Activated naive CD4-positive, alpha-beta T cell treated with anti-CD3 and anti-CD28 coated beads for 36 hours (primary cell): ENCODE data around the gene GABRG3. TPM values are rescaled to one million over a fixed set of nuclear protein-coding genes. Genes with fewer than 3 reads are reported as not detected.

ENCODE experiments used
- CTCF ChIA-PET: fragments of 350-600 bp; sonication (Branson Sonifier 250); formaldehyde crosslinking; loops from one replicate; lab custom pipeline; 2021; ENCODE audit warnings: antibody characterized with exemption; lab: Charles Lee
- DNase-seq: peaks from one replicate; pipeline ENCODE4 v3.0.0-alpha.2; 2020
- H3K27ac Mint-ChIP-seq: one replicate; pipeline ENCODE4 v1.8.0; 2021; ENCODE audit warnings: mild to moderate bottlenecking, mixed read lengths
- H3K27me3 Mint-ChIP-seq: one replicate; pipeline ENCODE4 v1.8.0; 2021; ENCODE audit warnings: low read depth, mixed read lengths
- H3K36me3 Mint-ChIP-seq: one replicate; pipeline ENCODE4 v1.8.0; 2021; ENCODE audit warnings: low read depth, mixed read lengths
- H3K4me1 Mint-ChIP-seq: one replicate; pipeline ENCODE4 v1.8.0; 2021; ENCODE audit warnings: low read depth, mixed read lengths
- H3K4me3 Mint-ChIP-seq: one replicate; pipeline ENCODE4 v1.8.0; 2021; ENCODE audit warnings: mild to moderate bottlenecking, moderate library complexity, mixed read lengths
- H3K9me3 Mint-ChIP-seq: one replicate; pipeline ENCODE4 v1.8.0; 2021; ENCODE audit warnings: mixed read lengths
- intact Hi-C: fragments of 100-400 bp; cut with micrococcal nuclease; formaldehyde crosslinking; loops from one replicate; pipeline ENCODE4 v1.15.1; 2023
- total RNA-seq, 2 experiments: library from RNA; stranded (reverse); gene quantifications; one replicate each; pipeline ENCODE4 v1.2.3, GENCODE V29; 2021

The GABRG3 gene
- total RNA-seq, 2 experiments from 2014 or later = not detected

DNA sequence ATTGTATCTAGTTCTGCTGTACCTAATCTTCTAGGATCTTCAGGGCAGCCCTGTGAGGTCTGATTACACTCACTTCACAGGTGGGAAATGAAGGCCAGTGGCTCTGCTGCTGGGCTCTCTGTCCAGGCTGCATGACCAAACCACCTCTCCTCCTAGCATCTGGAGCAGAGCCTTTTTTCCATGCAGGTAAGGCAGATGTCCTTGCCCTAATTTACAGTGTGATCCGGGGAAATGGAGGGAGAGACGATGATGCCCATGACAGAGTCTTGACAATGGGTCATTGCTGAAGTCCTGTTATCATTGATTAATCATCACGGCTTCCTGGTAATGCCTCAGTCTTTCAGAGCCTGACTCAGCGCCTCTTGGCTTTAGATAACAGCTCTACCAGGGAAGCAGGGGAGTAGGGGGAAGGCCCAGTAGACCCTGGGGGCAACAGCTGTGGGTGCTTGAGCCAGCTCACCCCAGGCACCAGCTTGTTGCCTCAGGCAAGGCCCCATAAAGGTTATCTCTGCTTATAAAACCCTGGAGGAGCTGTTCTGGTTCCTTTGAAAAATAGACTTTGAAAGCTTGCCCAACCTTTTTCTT is 153.4 kb downstream of the GABRG3 start:
- no peak overlapping the region for H3K4me3 Mint-ChIP-seq
- peaks cover 3% of the 10 kb centered on the region for H3K9me3 Mint-ChIP-seq
- H3K27me3 Mint-ChIP-seq = no peaks in the 10 kb centered on the region
- no peak overlapping the region for H3K27ac Mint-ChIP-seq
- CTCF ChIA-PET = no interaction called here
- H3K36me3 Mint-ChIP-seq = no peaks in the 10 kb centered on the region
- intact Hi-C loops = no loop called here
- no peak for DNase-seq
- H3K4me1 Mint-ChIP-seq = no peaks in the 10 kb centered on the region

DNA sequence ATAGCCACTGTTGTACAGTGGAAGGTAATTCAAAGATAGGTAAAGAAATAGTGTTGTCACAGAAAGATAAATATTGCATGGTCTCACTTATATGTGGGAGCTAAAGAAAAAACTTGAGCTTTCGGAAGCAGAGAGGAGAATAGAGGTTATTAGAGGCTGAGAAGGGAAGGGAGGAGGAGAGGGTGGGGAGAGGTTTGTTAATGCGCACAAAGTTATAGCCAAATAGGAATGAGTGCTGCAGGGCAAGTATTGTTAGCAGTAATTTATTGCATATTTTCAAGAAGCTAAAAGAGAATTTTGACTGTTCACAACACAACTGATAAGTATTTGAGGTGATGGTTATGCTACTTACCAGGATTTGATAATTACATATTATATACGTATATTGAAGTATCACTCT is 154.2 kb downstream of the GABRG3 start:
- intact Hi-C loops = no loop called here
- H3K36me3 Mint-ChIP-seq = no peaks in the 10 kb centered on the region
- H3K27me3 Mint-ChIP-seq = no peaks in the 10 kb centered on the region
- H3K4me3 Mint-ChIP-seq = no peak overlapping the region
- DNase-seq = no peak
- no peak overlapping the region for H3K27ac Mint-ChIP-seq
- CTCF ChIA-PET = no interaction called here
- H3K9me3 Mint-ChIP-seq = peaks cover 3% of the 10 kb centered on the region
- no peaks in the 10 kb centered on the region for H3K4me1 Mint-ChIP-seq

DNA sequence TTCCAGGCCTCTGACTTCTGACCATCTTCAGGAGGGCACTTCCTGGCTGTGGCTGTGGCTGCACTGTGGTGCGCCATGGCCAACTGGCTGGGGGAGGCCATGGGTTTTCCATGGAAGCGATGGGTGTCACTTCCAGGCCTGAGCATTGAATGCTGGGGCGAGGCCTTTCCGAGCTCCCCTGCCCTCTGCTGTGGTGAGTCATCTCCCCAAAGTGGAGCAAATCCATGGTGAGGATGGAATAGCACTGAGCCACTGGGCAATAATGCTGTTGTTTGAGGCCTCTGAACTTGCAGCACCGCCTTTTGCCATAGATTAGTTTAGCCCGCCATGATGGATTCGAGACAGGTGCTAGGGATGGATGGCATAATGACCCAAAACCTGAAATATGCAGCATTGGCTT is 155.5 kb downstream of the GABRG3 start:
- CTCF ChIA-PET = no interaction called here
- Mint-ChIP-seq H3K9me3 (peaks cover 3% of the 10 kb centered on the region), H3K27ac (no peak overlapping the region), H3K4me1 (no peaks in the 10 kb centered on the region), H3K36me3 (no peaks in the 10 kb centered on the region), H3K27me3 (no peaks in the 10 kb centered on the region), H3K4me3 (no peak overlapping the region)
- DNase-seq = no peak
- intact Hi-C loops = no loop called here

- Mint-ChIP-seq H3K4me1 (no peaks in the 10 kb centered on the region), H3K27ac (no peak overlapping the region), H3K9me3 (peaks cover 7% of the 10 kb centered on the region), H3K4me3 (no peak overlapping the region), H3K36me3 (no peaks in the 10 kb centered on the region), H3K27me3 (no peaks in the 10 kb centered on the region)
- CTCF ChIA-PET = no interaction called here
- intact Hi-C loops = no loop called here
- no peak for DNase-seq
These were observed 157.0 kb downstream of the GABRG3 start for GRCh38 chr15:27127815-27128570.

- H3K4me3 Mint-ChIP-seq = no peak overlapping the region
These were observed 162.3 kb downstream of the GABRG3 start for GRCh38 chr15:27133249-27133648.

GRCh38 chr15:27134481-27134880 is 163.5 kb downstream of the GABRG3 start:
- Mint-ChIP-seq H3K9me3 (peaks cover 8% of the 10 kb centered on the region), H3K4me3 (no peak overlapping the region), H3K36me3 (no peaks in the 10 kb centered on the region), H3K27ac (no peak overlapping the region), H3K4me1 (no peaks in the 10 kb centered on the region), H3K27me3 (peaks cover 7% of the 10 kb centered on the region)
- no peak for DNase-seq
- intact Hi-C loops = no loop called here
- CTCF ChIA-PET = interaction anchor here (1.3 kb wide), 1 partner anchor 75 kb away, joined by 4 read pairs; no protein-coding TSS in a partner anchor

More at GRCh38 chr15:27133249-27133648, 162.3 kb downstream of the GABRG3 start:
- intact Hi-C loops = no loop called here
- H3K27me3 Mint-ChIP-seq = peaks cover 7% of the 10 kb centered on the region
- no peak for DNase-seq
- no peaks in the 10 kb centered on the region for H3K4me1 Mint-ChIP-seq
- no peaks in the 10 kb centered on the region for H3K36me3 Mint-ChIP-seq
- CTCF ChIA-PET = no interaction called here
- no peak overlapping the region for H3K27ac Mint-ChIP-seq
- H3K9me3 Mint-ChIP-seq = peaks cover 6% of the 10 kb centered on the region

- intact Hi-C loops = no loop called here
- Mint-ChIP-seq H3K9me3 (peaks cover 8% of the 10 kb centered on the region), H3K27me3 (peaks cover 7% of the 10 kb centered on the region), H3K4me3 (no peak overlapping the region), H3K27ac (no peak overlapping the region), H3K36me3 (no peaks in the 10 kb centered on the region), H3K4me1 (no peaks in the 10 kb centered on the region)
- CTCF ChIA-PET = interaction anchor here (0.6 to 1.3 kb wide), 2 partner anchors 75 to 789 kb away, joined by 4 read pairs; no protein-coding TSS in a partner anchor
- DNase-seq = no peak
These were observed 164.2 kb downstream of the GABRG3 start for GRCh38 chr15:27135151-27135550.

DNA sequence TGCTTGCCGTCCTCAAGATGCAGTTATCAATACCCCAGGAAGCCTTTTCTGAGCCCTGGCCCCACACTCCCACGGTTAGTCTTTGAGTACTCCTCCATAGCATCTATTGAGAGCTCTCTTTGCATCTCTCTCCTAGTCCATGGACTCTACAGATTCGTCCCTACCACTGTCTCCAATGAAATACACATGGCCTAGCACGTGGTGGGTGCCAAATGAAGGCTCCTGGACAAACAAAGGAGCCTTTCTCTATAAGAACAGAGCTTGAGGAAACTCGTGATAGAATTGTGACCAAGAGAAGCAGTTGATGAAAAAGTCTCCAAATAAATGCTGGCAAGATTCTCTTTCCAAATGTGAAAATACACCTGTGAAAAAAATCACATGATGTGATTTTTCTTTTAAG is 166.1 kb downstream of the GABRG3 start:
- Mint-ChIP-seq H3K4me1 (no peaks in the 10 kb centered on the region), H3K36me3 (no peaks in the 10 kb centered on the region), H3K9me3 (peaks cover 8% of the 10 kb centered on the region), H3K4me3 (no peak overlapping the region), H3K27me3 (peaks cover 7% of the 10 kb centered on the region), H3K27ac (no peak overlapping the region)
- DNase-seq = no peak
- CTCF ChIA-PET = no interaction called here
- intact Hi-C loops = no loop called here

DNA sequence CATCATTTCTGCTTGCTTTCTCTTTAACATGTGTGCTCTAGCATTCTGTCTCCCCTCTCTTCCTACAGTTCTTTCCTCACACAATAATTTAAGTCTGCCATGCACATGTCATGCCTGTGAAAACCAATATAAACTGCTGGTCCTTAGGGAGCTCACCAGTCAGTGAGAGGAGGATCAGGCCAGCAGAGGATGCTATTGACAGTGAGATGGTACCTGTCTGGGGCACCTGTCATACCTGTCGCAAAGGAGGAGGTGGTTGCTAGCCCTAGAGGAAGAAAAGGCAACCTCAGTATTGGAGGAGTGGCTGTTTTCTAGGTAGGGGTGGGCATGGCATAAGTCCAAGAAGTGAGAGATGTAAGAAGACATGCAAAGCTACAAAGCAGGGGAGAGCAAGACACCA is 194.6 kb downstream of the GABRG3 start:
- DNase-seq = no peak
- Mint-ChIP-seq H3K27ac (no peak overlapping the region), H3K4me3 (no peak overlapping the region), H3K4me1 (no peaks in the 10 kb centered on the region), H3K9me3 (peaks cover 8% of the 10 kb centered on the region), H3K36me3 (no peaks in the 10 kb centered on the region), H3K27me3 (peaks cover 3% of the 10 kb centered on the region)
- CTCF ChIA-PET = no interaction called here
- intact Hi-C loops = no loop called here

GRCh38 chr15:27166917-27167316 is 195.9 kb downstream of the GABRG3 start:
- Mint-ChIP-seq H3K4me1 (no peaks in the 10 kb centered on the region), H3K27me3 (peaks cover 3% of the 10 kb centered on the region), H3K9me3 (peaks cover 7% of the 10 kb centered on the region), H3K36me3 (no peaks in the 10 kb centered on the region), H3K27ac (no peak overlapping the region), H3K4me3 (no peak overlapping the region)
- CTCF ChIA-PET = interaction anchor here (0.6 kb wide), 1 partner anchor 30 kb away, joined by 3 read pairs; no protein-coding TSS in a partner anchor
- intact Hi-C loops = no loop called here
- no peak for DNase-seq

GRCh38 chr15:27167738-27168137 is 196.8 kb downstream of the GABRG3 start:
- no peak for DNase-seq
- Mint-ChIP-seq H3K4me1 (no peaks in the 10 kb centered on the region), H3K36me3 (no peaks in the 10 kb centered on the region), H3K4me3 (no peak overlapping the region), H3K27ac (no peak overlapping the region), H3K9me3 (peaks cover 7% of the 10 kb centered on the region), H3K27me3 (peaks cover 3% of the 10 kb centered on the region)
- CTCF ChIA-PET = interaction anchor here (0.6 kb wide), 1 partner anchor 505 kb away, joined by 3 read pairs; no protein-coding TSS in a partner anchor
- intact Hi-C loops = no loop called here

DNA sequence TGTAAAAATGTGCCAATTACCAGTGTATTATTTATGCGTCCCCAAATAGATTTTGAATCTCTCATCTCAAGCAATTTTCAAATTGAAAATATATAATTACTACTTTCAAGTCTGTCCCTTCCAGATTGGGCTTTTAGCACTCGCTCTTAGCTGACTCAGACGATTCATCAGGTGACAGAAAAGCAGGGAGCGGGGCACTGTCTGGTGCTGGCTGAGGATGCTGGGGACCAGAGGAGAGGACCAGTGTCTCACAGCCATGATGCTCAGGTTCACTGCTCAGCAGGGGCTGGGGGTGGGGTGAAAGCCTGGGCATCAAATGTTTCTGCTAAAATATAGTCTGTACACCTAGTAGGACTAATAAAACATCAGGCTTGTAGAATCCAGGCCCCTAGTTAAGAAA is 199.9 kb downstream of the GABRG3 start:
- DNase-seq = no peak
- Mint-ChIP-seq H3K4me3 (no peak overlapping the region), H3K27ac (no peak overlapping the region), H3K36me3 (no peaks in the 10 kb centered on the region), H3K4me1 (no peaks in the 10 kb centered on the region), H3K9me3 (peaks cover 5% of the 10 kb centered on the region), H3K27me3 (no peaks in the 10 kb centered on the region)
- intact Hi-C loops = loop anchor here (10.0 kb wide), 1 partner anchor 64 kb away; no protein-coding TSS in a partner anchor
- CTCF ChIA-PET = no interaction called here

- Mint-ChIP-seq H3K36me3 (no peaks in the 10 kb centered on the region), H3K4me3 (no peak overlapping the region), H3K27me3 (no peaks in the 10 kb centered on the region), H3K9me3 (peaks cover 15% of the 10 kb centered on the region), H3K27ac (no peak overlapping the region), H3K4me1 (no peaks in the 10 kb centered on the region)
- no peak for DNase-seq
- CTCF ChIA-PET = no interaction called here
- intact Hi-C loops = loop anchor here (10.0 kb wide), 1 partner anchor 62 kb away; no protein-coding TSS in a partner anchor
These were observed 201.8 kb downstream of the GABRG3 start for GRCh38 chr15:27172821-27173220.
